HTR-8/SVneo (cell line): ENCODE measurements around the gene RO60.
"Not testable (repeated sequence)": the region's sequence is repeated elsewhere in the genome, so short reads cannot be mapped to it uniquely, and the experiment has no call there.

Experiments used
- DNase-seq: peaks from one replicate; pipeline ENCODE4 v3.0.0; 2011; ENCODE audit warnings: low spot score, mixed read lengths; ENCODE audit not compliant: insufficient read length
- FAIRE-seq: peaks from 2 replicates; lab custom pipeline; 2011; peaks lifted over from hg19 to GRCh38; lab: Jason Lieb, UNC

Gene RO60

DNA sequence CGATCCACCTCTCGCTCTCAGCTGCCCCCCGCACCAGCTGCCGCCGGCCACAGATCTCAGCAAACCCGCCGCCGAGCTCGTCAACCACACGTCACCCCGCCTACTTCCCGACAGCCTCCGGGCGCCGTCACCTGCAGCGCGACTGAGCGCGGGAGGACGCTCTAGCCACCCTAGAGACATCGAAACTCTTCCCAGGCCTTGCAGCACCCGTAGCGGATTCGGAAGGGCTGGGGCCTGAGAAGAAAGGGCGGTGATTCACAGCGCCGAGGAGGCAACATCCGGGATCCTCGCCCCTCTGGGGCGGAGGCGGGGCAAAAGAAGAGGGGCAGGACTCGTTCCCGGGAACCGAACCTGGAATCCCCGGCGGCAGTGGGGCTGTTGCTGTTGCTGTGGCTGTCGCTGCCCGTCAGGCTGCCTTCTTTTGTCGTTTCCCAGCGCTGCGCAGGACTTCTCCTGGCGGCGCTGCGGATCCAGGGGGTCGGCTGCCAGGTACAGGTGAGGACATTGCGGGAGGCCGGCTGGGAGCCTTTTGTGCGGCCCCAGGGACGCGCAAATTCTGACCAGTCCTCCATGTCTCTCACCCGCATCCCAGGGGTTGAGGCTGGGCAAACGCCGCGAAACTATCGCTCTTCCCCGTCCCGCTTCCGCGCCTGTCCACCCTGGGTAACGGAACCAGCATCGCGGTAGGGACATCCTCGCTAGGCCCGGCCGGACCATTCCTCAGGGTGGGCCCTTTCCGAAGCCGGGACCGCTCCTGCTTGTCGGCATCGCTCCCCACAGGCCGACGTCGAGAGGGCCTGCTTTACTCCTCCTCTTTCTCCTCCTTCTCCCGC lies at the start of gene RO60, which contains the start of gene UCHL5:
Gene RO60 (plus strand): TSS at position 331 of the 833 bp plus-strand sequence. CDS start 9,443 bp downstream, outside the sequence.
Gene UCHL5 (minus strand): TSS at position 79 of the 833 bp plus-strand sequence. CDS start 100 bp downstream, outside the sequence.
- FAIRE-seq (peak; percentile 90), DNase-seq (peak; percentile 95)

DNA sequence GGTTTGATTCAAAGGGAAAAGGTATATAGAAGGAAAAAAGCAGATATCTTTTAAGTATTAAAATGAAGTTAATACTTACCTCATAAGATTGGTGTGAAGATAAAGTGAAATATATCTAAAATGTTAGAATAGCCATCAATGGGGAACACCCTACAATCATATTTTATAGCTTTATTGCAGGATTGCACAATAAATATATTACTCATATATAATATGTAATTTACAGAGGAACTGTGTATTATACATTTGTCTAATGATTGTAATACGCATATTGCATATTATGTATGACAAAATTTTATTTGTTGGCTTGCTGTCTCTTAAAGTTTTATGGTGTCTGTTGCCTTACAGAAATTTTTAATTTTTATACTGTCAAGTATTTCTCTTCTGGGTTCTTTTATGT lies 48.0 kb upstream of the RO60 start:
- DNase-seq, result no peak
- FAIRE-seq, result no peak

DNA sequence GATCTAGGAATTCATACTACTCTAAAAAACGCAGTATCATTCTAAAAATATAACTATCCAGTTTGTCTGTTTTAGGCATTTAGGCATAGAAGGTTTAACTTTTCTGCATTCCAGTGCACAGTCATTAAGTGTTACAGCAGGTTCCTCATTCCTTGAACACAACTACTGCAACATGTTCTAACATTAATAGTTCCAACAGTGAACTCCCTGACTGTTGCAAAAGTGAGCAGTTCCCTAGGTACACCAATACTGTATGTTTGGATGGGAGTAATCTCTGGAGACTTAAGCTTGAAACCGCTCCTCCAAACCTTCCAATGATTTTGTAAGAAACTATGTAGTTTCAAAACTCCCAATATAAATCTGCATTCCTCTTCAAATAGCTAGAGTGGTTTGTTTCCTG lies 46.4 kb upstream of the RO60 start:
- DNase-seq (no peak), FAIRE-seq (no peak)

DNA sequence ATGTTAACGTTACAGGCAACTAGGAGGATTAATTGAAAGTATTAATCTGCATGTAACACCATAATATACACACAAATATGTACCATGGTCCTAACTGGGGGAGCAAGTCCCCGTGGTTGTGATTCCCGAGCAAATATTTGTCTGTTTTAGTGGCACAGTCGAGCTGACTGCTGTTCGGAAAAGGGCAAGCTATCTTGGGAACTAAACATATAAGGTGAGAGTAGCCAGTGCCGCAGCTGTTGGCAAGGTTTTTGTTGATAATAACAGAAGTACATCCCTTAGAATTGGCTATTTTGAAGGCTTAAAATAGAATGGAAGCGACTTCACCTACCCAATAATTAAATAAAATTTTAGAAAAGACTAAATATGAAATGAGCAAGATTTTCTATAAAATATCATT lies 45.7 kb upstream of the RO60 start:
- FAIRE-seq, result no peak

DNA sequence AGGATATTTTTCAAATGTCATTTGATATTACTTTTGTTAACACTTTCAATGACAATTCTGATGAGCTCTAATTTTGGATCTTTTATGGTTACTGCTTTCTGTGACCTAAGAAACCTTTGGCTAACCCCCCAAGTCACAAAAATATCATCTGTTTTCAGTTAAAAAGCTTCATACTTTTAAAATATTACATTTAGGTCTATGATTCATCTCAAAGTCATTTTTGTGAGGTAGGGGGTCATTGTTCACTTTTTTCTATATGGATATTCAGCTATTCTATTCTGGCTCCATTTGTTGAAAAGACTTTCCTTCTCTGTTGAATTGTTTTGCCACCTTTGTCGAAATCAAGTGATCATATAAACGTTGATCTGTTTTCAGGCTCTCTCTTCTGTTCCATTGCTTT lies 45.0 kb upstream of the RO60 start:
- DNase-seq, result no peak
- FAIRE-seq, result no peak

More for the DNA sequence above, 45.7 kb upstream of the RO60 start:
- no peak for DNase-seq

DNA sequence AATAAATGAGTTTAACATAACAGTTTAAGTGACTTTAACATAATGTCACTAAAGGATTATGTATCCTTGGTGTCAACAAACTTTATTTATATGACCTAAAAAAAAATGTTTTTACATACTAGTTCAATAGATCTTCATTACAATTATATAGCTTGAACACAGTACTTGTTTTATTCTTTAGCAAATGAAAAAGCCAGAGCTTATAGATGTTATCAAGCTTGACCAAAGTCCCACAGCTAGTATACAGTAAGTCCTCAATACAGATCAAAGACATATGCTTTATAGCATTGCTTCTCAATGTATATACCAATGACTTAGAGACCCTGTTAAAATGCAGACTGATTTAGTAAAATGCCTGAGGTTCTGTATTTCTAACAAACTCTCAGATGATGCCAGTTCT lies 42.6 kb upstream of the RO60 start:
- no peak for FAIRE-seq
- DNase-seq, result no peak

DNA sequence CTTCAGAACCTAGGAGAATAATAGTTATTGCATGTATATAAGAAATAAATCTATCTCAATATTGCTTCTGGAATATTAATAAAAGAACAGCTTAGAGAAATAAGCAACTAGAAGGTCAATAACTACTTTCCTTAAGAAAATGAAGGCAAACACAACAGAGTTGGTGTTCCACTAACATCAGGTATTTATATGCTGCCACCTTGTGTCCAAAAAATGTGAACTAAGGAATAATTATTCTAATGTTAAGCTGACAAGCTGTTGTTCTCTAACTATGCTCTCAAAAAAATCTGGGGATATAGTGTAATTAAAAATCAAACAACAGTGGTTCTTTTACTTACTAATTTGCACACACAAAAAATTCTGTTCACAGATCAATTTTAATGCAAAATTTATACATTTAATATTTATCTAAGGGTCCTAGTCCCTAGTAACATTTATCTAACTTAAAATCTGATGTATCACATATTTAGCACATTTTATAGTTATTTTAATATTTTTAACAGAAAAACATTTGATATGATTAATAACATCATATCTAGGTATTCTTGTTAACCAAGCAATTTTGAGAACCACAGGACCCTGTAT lies 39.9 kb upstream of the RO60 start:
- peak; percentile 33 for DNase-seq
- FAIRE-seq, result no peak

DNA sequence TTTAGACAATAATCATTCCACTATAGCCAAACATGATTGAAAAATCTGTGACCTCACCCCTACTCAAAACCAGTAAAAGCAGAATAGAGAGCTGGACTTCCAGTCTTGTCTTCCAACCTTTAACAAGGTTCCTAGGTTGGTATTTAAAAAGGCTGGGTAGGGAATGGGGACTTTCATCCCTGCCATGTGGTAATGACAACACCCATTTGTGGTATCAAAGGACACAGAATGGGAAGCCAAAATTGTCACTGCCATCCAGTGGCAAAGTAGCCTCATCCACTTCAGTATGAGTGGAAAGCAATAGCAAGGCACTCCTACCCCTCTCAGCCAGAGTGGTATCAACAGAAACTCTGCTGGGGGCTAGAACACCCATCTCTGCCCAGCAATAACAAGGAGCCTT lies 34.2 kb upstream of the RO60 start:
- FAIRE-seq, result no peak
- DNase-seq, result no peak

DNA sequence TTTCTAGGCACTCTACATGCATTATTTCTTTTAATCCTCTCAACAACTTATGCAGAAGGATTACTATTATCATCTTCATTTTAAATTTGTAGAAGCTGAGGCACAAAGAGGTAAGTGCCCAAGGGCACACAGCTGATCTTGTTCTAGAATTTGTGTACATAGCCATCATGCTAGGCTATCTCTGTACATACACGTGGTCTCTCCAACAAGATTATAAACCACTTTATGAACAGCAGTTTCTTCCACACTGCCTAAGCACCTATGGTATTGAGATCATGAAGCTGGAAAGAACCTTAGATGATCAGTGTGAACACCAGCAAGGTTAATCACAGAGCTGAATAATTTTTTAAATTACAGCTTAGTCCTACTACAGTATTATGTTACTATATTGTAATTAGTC lies 29.1 kb upstream of the RO60 start:
- DNase-seq (no peak), FAIRE-seq (no peak)

DNA sequence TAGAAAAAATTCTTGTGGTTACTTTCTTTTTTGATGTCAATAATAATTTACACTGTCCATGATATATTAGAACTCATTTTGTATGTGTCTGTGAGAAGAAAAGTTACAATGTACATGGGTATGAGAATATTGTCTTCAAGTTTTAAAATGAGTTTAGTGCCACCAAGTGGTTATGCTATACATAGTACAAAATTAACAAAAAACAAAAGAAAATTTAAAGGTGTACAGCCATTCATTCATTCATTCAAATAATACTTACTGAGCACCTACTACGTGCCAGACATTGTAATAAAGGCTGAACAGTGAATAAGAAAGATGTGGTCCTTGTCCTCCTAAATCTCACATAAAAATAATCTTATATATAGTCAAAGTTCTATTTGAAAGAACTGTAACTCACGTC lies 28.0 kb upstream of the RO60 start:
- no peak for FAIRE-seq
- DNase-seq, result peak; percentile 8

DNA sequence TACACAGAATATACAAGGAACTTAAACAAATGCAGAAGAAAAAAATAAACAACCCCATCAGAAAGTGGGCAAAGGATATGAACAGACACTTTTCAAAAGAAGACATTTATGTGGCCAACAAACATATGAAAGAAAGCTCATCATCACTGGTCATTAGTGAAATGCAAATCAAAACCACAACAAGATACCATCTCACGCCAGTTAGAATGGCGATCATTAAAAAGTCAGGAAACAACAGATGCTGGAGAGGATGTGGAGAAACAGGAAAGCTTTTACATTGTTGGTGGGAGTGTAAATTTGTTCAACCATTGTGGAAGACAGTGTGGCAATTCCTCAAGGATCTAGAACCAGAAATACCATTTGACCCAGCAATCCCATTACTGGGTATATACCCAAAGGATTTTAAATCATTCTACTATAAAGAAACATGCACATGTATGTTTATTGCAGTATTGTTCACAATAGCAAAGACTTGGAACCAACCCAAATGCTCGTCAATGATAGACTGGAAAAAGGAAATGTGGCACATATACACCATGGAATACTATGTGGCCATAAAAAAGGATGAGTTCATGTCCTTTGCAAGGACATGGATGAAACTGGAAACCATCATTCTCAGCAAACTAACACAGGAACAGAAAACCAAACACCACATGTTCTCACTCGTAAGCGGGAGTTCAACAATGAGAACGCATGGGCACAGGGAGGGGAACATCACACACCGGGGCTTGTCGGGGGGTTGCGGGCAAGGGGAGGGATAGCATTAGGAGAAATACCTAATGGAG lies 26.6 kb upstream of the RO60 start:
- not testable (repeated sequence) for DNase-seq, FAIRE-seq

DNA sequence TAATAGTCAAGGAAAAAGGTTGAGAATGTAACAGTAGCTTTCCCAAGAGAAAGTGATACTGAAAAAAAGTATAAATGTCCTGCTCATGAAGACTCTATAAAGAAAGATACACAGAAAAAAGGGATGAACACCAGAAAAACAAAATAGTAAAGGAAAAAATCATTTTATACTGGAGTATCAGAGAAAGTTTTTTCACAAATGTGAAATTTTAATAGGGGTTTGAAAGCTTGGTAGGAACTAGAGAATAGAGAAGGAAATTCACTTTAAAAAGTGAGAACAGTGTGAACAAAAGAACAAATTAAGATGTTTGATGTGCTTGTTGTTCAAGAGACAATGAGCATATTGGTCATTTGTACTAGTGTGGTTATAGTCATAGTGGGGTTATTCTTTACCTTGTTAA lies 25.8 kb upstream of the RO60 start:
- FAIRE-seq (no peak), DNase-seq (no peak)

DNA sequence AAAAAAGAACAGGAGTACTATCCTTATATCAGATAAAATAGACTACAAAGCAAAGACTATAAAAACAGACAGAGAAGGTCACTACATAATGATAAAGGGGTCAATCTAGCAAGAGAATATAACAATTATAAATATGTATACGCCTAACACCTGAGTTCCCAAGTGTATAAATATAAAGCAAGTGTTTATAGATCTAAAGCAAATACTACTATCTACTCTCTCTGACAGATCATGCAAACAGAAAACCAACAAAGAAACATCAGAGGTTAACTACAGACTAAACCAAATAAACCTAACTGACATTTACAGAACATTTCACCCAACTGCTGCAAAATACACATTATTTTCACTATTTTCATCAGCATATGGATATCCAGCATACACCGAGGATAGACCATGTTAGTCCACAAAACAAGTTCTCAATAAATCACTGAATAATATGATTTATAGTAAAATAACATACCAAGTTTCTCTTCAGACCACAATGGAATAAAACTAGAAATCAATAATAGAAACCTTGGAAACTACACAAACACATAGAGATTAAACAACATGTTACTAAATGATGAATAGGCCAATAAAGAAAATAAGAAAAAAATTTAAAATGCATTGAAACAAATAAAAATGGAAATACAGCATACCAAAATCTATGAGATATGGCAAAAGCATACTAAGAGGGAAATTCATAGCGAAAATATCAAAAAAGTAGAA lies 22.9 kb upstream of the RO60 start:
- FAIRE-seq, result no peak

DNA sequence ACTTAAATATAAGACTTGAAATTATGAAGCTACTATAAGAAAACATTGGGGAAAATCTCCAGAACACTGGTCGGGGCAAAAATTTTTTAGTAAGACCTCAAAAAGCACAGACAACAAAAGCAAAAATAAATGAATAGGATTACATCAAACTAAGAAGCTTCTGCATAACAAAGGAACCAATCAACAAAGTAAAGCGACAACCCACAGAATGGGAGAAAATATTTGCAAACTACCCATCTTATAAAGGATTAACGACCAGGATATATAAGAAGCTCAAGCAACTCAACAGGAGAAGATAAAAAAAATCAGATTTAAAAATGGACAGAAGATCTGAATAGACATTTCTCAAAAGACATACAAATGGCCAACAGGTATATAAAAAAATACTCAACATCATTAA lies 19.4 kb upstream of the RO60 start:
- FAIRE-seq (no peak), DNase-seq (no peak)

More for the DNA sequence above, 22.9 kb upstream of the RO60 start:
- no peak for DNase-seq

DNA sequence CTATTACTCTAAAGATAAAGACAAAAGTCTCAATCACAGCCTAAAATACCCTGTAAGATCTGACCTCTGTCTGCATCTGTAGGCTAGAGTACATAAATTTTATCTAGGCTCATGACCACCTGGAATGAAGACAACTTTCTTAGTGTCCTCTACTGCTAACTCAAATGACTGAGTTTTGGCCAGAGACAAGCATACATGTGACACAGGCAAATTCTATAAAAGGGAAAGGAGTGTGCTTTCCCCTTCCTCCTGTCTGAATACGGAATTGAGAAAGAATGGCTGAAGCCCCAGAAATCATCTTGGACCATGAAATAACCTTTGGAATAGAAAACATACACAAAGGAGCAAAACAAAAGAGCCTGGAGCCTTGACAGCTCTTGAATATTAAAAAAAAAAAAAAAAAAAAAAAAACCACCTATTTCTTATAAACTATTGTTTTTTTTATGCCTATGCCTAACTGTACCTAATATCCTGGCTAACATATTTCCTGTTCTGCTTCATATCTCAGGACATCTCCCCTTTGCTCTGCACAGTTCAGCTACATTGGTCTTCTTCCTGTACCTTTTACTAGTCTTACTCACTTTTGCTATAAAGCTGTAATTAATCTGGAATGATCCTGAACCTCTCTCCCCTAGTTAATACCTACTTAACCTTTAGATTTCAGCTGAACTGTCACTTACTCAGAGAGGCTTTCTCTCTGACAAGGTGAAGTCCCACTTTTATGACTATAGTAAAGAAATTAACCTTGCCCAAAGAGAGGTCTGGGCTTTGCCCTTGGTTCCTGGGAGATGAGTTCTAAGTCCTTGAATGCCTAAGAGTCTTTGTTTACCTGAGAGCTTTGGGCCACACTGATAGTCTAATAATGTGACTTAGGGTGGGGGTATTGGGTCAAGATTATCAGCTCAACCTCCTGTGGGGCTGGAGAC lies 16.4 kb upstream of the RO60 start:
- FAIRE-seq (no peak), DNase-seq (no peak)

DNA sequence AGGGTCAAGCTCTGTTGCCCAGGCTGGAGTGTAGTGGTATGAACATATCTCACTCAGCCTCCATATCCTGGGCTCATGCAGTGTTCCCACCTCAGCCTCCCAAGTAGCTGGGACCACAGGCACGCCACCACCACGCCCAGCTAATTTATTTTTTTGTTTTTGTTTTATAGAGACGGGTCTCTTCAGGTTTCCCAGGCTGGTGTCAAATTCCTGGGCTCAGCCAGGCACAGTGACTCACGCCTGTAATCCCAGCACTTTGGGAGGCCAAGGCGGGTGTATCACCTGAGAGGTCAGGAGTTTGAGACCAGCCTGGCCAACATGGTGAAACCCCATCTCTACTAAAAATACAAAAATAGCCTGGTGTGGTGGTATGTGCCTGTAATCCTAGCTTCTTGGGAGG lies 10.5 kb upstream of the RO60 start:
- DNase-seq, FAIRE-seq: not testable (repeated sequence)

DNA sequence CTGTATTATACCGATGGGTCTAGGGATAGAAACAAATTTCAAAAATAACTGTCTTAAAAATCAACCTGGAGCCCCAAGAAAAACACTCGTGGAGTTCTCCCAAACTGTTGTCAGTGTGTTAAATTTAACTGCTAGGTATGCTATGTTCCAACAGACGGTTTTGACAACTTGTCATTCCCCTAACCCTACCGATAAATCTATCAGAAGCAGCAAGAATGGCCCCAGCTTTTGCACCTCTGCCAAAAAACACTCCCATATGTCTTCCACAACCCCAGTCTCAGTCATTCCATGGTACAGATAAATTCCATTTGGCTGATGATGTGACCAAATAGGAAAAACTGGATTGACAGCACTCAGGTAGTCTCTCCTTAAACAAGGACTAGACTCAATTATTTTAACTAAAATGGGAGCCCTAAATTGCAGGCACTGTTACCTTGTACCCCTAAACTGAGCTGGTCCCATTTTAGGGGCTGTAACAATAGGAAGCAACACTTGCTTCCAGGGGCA lies 5.2 kb upstream of the RO60 start:
- FAIRE-seq (no peak), DNase-seq (no peak)

DNA sequence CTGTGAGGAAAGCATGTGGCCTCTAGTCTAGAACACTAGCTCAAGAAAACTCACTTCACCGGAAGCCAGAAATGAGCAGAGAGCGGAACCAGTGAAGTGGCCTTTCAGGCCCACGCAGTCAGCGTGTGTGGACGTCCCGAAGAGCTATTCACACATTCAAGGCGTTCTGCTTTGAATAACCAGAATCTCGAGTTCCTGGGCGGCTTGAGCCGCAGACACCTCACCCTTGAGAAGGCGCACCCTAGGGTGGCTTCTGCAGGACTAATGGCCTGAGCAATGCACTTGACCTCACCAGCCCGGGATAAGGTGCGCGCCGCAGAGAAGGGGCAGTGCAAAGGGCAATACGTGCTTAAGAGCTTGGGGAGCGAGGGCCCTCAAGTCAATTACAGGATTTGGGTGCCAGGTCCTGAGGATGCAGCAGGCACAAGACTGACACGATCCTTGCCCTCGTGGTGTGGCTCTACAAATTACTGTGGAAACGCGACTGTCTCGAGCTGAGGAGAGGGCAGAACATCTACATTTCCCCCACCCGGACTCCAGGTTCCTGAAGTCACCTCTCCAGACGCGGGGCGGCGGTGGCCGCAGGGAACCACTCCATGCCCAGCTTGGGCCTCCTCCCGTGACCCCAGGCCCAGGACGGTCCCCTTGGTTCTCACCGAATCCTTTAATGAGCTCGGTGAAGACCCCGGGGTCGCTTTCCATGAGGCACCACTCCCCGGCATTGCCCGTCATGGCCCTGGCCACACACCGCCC lies 707 bp upstream of the RO60 start:
- no peak for FAIRE-seq
- peak; percentile 15 for DNase-seq

DNA sequence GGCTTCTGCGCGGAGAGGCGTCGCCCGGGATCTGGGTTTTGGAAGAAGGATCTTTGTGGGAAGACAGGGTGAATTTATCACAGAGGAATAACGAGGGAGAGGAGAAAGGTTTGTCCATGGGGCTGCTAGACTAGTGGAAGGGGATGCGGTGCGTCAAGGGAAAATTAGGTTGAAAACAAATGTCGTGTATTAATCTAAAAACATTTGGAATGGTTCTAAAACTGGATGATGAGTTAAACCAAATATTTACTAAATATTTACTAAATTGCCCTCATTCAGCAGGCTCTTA lies 647 bp downstream of the RO60 start:
- FAIRE-seq, result no peak

More for the DNA sequence above, 647 bp downstream of the RO60 start:
- DNase-seq, result no peak
